HG03064 (cell line): Measurements from ENCODE around the gene STMN3.
"Not testable (repeated sequence)": the region's sequence is repeated elsewhere in the genome, so short reads cannot be mapped to it uniquely, and the experiment has no call there.

Source experiments
- ATAC-seq: cut with Tn5 transposase; IDR thresholded peaks from one replicate; pipeline ENCODE4 v1.9.1; 2021; ENCODE audit warnings: low read depth; ENCODE audit not compliant: unreplicated experiment

Gene STMN3

GRCh38 chr20:63618291-63618980 is 34.8 kb downstream of the STMN3 start:
- no peak for ATAC-seq

GRCh38 chr20:63617876-63618265 is 35.4 kb downstream of the STMN3 start:
- ATAC-seq, result no peak

GRCh38 chr20:63617092-63617875 is 35.9 kb downstream of the STMN3 start:
- ATAC-seq, result no peak

- not testable (repeated sequence) for ATAC-seq
Measured at GRCh38 chr20:63613863-63614594, 39.2 kb downstream of the STMN3 start.

- no peak for ATAC-seq
Measured at GRCh38 chr20:63612276-63612931, 40.8 kb downstream of the STMN3 start.

GRCh38 chr20:63611646-63612045 is 41.6 kb downstream of the STMN3 start:
- no peak for ATAC-seq

- ATAC-seq, result no peak
Measured at GRCh38 chr20:63610581-63611435, 42.4 kb downstream of the STMN3 start.

- ATAC-seq, result no peak
Measured at GRCh38 chr20:63606686-63607085, 46.5 kb downstream of the STMN3 start.

- no peak for ATAC-seq
Measured at GRCh38 chr20:63602321-63602720, 50.9 kb downstream of the STMN3 start.

- not testable (repeated sequence) for ATAC-seq
Measured at GRCh38 chr20:63601679-63602078, 51.5 kb downstream of the STMN3 start.

- no peak for ATAC-seq
Measured at GRCh38 chr20:63599396-63600050, 53.7 kb downstream of the STMN3 start.

GRCh38 chr20:63598479-63599395 is 54.5 kb downstream of the STMN3 start:
- no peak for ATAC-seq

GRCh38 chr20:63597651-63598478 is 55.4 kb downstream of the STMN3 start:
- ATAC-seq, result no peak

GRCh38 chr20:63596423-63596822 is 56.8 kb downstream of the STMN3 start:
- ATAC-seq, result no peak

- no peak for ATAC-seq
Measured at GRCh38 chr20:63595416-63596127, 57.7 kb downstream of the STMN3 start.

- no peak for ATAC-seq
Measured at GRCh38 chr20:63594043-63594561, 59.1 kb downstream of the STMN3 start.

GRCh38 chr20:63592661-63593060 is 60.6 kb downstream of the STMN3 start:
- ATAC-seq, result no peak
